DOHH2 (cell line): Measurements from ENCODE around the gene SHISAL1.

Experiments used
- H3F3A ChIP-seq: fragments of 200-600 bp; sonication (generic), shearing (Covaris generic); 2 replicates; pipeline ENCODE4 v1.6.0; 2016; ENCODE audit warnings: antibody characterized with exemption, mild to moderate bottlenecking; ENCODE audit not compliant: control insufficient read depth, insufficient read depth
- H3K27ac ChIP-seq: fragments of 200-600 bp; sonication (generic); 2 replicates; pipeline ENCODE4 v1.5.1; 2014; ENCODE audit warnings: low read depth, mild to moderate bottlenecking, low read length, moderate library complexity
- H3K27me3 ChIP-seq: fragments of 200-600 bp; sonication (generic); 2 replicates; pipeline ENCODE4 v1.6.1; 2014; ENCODE audit warnings: mild to moderate bottlenecking, low read length, mixed read lengths; ENCODE audit not compliant: control insufficient read depth
- H3K36me3 ChIP-seq: fragments of 200-600 bp; sonication (generic); 2 replicates; pipeline ENCODE4 v1.6.1; 2014; ENCODE audit warnings: mild to moderate bottlenecking, low read length, moderate library complexity, mixed read lengths; ENCODE audit not compliant: control insufficient read depth
- H3K4me1 ChIP-seq: fragments of 200-600 bp; sonication (generic); 2 replicates; pipeline ENCODE4 v1.6.1; 2014; ENCODE audit warnings: mild to moderate bottlenecking, low read length, mixed read lengths; ENCODE audit not compliant: control insufficient read depth
- H3K4me2 ChIP-seq: fragments of 200-600 bp; sonication (generic); 2 replicates; pipeline ENCODE4 v1.6.0; 2014; ENCODE audit warnings: mild to moderate bottlenecking, low read length, moderate library complexity
- H3K4me3 ChIP-seq: fragments of 200-600 bp; sonication (generic); 2 replicates; pipeline ENCODE4 v1.5.1; 2014; ENCODE audit warnings: mild to moderate bottlenecking, low read length, mixed read lengths
- H3K79me2 ChIP-seq: fragments of 200-600 bp; sonication (generic); 2 replicates; pipeline ENCODE4 v1.6.1; 2014; ENCODE audit warnings: mild to moderate bottlenecking, low read length, mixed read lengths; ENCODE audit not compliant: control insufficient read depth
- H3K9me2 ChIP-seq: fragments of 200-600 bp; sonication (generic); replicated peaks from 2 replicates; pipeline ENCODE4 v1.6.1; 2014; ENCODE audit warnings: mild to moderate bottlenecking, low read length, mixed read lengths; ENCODE audit not compliant: control insufficient read depth
- H3K9me3 ChIP-seq: fragments of 200-600 bp; sonication (generic); 2 replicates; pipeline ENCODE4 v1.6.1; 2014; ENCODE audit warnings: antibody characterized with exemption, low read length, mixed read lengths; ENCODE audit not compliant: control insufficient read depth, insufficient read depth
- H4K20me1 ChIP-seq: fragments of 200-600 bp; sonication (generic); 2 replicates; pipeline ENCODE4 v1.6.0; 2014; ENCODE audit warnings: low read depth, mild to moderate bottlenecking, antibody characterized with exemption, low read length, moderate library complexity; ENCODE audit not compliant: control insufficient read depth, insufficient read depth
- CTCF ChIP-seq: fragments of 200-600 bp; sonication (generic); IDR thresholded peaks from one replicate; pipeline ENCODE4 v1.5.1; 2014; ENCODE audit warnings: antibody characterized with exemption, mild to moderate bottlenecking, low read depth, low read length; ENCODE audit not compliant: poor library complexity, severe bottlenecking
- EZH2phosphoT487 ChIP-seq: fragments of 200-600 bp; sonication (generic); IDR thresholded peaks from 2 replicates; pipeline ENCODE4 v1.6.1; 2017; ENCODE audit warnings: borderline replicate concordance, mild to moderate bottlenecking, antibody characterized with exemption, low read length, moderate library complexity, mixed read lengths

SHISAL1 gene

GRCh38 chr22:44335903-44336803 lies 23.4 kb upstream of the SHISAL1 start:
- no peak overlapping the region for H3K27ac ChIP-seq
- H3K36me3 ChIP-seq: no peaks in the 10 kb centered on the region
- 0 out of 2 replicates have a peak, but pooled peaks cover 5% of the 10 kb centered on the region for H3K27me3 ChIP-seq
- no peaks in the 10 kb centered on the region for H3K79me2 ChIP-seq
- H3K4me2 ChIP-seq: no peak overlapping the region
- no peak overlapping the region for H3K4me3 ChIP-seq
- H3K4me1 ChIP-seq: no peaks in the 10 kb centered on the region
- H3K9me3 ChIP-seq: peaks cover 7% of the 10 kb centered on the region; the same call in 1 of the 2 replicates
- no peaks in the 10 kb centered on the region for H3F3A ChIP-seq
- H3K9me2 ChIP-seq: no peaks in the 10 kb centered on the region
- TF ChIP-seq EZH2phosphoT487: no peak
- TF ChIP-seq CTCF: no peak
- no peaks in the 10 kb centered on the region for H4K20me1 ChIP-seq

- no peak overlapping the region for H3K4me3 ChIP-seq
- peaks cover 5% of the 10 kb centered on the region; the same call in 1 of the 2 replicates for H3K27me3 ChIP-seq
- no peaks in the 10 kb centered on the region for H3K79me2 ChIP-seq
- no peak overlapping the region for H3K27ac ChIP-seq
- no peak overlapping the region for H3K4me2 ChIP-seq
- no peaks in the 10 kb centered on the region for H4K20me1 ChIP-seq
- H3K9me2 ChIP-seq: no peaks in the 10 kb centered on the region
- peaks cover 7% of the 10 kb centered on the region; the same call in 1 of the 2 replicates for H3K9me3 ChIP-seq
- no peaks in the 10 kb centered on the region for H3K36me3 ChIP-seq
- H3K4me1 ChIP-seq: no peaks in the 10 kb centered on the region
- no peak for TF ChIP-seq CTCF
- no peak for TF ChIP-seq EZH2phosphoT487
- H3F3A ChIP-seq: no peaks in the 10 kb centered on the region
Measured at GRCh38 chr22:44335066-44335839, 22.5 kb upstream of the SHISAL1 start.

GRCh38 chr22:44333847-44334635 lies 21.3 kb upstream of the SHISAL1 start:
- no peaks in the 10 kb centered on the region for H3K4me1 ChIP-seq
- no peaks in the 10 kb centered on the region for H3K79me2 ChIP-seq
- H3F3A ChIP-seq: no peaks in the 10 kb centered on the region
- H3K27ac ChIP-seq: no peak overlapping the region
- H3K4me3 ChIP-seq: no peak overlapping the region
- H3K4me2 ChIP-seq: no peak overlapping the region
- peaks cover 7% of the 10 kb centered on the region; the same call in 1 of the 2 replicates for H3K9me3 ChIP-seq
- peaks cover 17% of the 10 kb centered on the region for H3K27me3 ChIP-seq
- no peaks in the 10 kb centered on the region for H4K20me1 ChIP-seq
- no peak for TF ChIP-seq CTCF
- TF ChIP-seq EZH2phosphoT487: no peak
- H3K36me3 ChIP-seq: no peaks in the 10 kb centered on the region
- no peaks in the 10 kb centered on the region for H3K9me2 ChIP-seq
